Prostate gland (tissue), 1 donor: ENCODE data around the gene ZNF354C.

Experiments
- POLR2A ChIP-seq: fragments of 450-650 bp; IDR thresholded peaks from one replicate; pipeline ENCODE4 v1.6.1; 2016; ENCODE audit warnings: antibody characterized with exemption, mild to moderate bottlenecking
- POLR2AphosphoS5 ChIP-seq: sonication (generic); formaldehyde crosslinking; IDR thresholded peaks from one replicate; pipeline ENCODE4 v1.6.1; 2017; ENCODE audit warnings: antibody characterized with exemption

- TF ChIP-seq POLR2A (no peak), POLR2AphosphoS5 (no peak)
Observed at GRCh38 chr5:179124273-179124852, 64.2 kb downstream of the ZNF354C start.
